GM21360 (cell line): ENCODE results near the gene ADD2.

Experiments used
- ATAC-seq: cut with Tn5 transposase; IDR thresholded peaks from one replicate; pipeline ENCODE4 v1.9.1; 2021; ENCODE audit warnings: mild to moderate bottlenecking, moderate library complexity; ENCODE audit not compliant: unreplicated experiment

The ADD2 gene

DNA sequence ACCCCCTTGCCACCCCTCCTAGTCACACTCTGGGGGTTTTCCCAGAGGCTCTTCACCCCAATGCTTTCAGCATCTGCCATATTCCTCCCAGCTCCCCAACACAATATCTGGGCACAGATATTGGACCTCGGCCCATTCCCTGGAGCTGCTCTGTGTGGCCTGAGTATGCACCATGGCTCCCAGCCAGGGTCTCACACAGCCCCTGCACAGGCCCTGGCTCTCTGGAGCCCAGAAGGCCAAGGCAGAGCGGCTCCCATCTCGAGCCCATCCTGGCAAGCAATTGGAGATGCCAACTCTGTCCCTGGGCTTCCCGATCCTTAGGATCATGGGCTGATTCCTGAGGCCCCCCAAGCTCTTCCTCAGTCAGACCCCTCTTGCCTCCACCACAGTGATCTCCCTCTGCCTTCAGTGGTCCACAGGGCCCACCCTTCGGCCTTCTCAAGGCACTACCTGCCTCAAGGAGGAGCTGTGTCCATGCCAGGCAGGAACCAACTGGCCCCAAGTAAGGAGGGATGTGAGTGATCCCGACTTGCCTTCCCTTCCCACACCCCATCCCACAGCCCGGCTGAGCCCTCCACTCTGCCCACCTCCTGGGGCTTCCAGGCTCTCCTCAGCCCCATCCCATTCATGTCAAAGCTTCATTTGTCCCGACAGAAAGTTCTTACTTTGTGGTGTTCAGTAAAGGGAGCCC lies 62.7 kb downstream of the ADD2 start:
- ATAC-seq: no peak

DNA sequence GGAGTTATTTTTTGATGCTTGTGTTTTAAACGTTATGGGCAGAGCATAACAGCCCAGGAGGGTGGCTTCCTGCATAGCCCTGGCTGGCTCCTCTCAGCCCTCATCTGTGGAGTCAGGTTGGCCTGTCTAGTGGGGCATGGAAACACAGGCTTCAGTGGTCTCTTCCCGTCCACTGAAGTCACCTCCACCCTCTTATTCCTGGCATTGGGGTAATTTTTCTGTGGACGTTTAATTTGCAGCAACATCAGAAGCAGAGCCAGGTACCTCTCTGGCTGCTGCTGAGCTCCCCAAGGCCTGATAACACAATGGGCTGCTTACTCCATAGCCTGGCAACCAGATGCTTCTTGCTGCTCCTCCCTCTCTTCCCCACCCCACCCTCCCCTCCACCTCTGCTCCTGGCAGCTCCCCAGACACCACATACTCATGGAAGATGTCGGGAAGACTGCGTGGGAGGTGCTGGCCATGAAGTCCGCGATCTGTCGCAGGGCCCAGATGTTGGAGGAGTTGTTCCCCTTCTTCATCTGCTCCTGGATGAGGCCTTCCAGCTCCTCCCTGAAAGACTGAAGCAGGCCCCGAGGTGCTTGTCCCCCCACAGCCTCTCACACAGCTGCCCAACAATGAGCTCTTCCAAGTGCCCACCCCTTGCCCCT lies 64.0 kb downstream of the ADD2 start:
- no peak for ATAC-seq

DNA sequence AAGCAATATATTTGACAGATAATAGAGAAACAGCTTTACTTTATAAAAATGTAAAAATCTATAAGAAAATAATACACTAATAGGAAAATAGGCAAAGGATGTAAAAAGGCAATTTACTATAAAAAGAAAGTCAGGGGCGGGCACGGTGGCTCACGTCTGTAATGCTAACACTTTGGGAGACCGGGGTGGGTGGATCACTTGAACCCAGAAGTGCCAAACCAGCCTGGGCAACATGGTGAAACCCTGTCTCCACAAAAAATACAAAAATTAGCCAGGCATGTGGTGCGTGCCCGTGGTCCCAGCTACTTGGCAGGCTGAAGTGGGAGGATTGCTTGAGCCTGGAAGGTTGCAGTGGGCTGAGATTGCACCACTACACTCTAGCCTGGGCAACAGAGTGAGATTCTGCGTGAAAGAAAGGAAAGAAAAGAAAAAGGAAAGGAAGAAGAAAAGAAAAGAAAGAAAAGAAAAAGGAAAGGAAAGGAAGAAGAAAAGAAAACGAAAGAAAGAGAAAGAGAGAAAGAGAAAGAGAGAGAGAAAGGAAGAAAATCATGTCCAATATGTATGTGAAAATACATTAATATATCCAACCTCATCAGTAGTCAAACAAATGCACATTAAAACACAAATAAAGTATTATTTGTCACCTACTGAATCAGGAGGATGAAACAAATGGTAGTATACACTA lies 65.1 kb downstream of the ADD2 start:
- no peak for ATAC-seq

DNA sequence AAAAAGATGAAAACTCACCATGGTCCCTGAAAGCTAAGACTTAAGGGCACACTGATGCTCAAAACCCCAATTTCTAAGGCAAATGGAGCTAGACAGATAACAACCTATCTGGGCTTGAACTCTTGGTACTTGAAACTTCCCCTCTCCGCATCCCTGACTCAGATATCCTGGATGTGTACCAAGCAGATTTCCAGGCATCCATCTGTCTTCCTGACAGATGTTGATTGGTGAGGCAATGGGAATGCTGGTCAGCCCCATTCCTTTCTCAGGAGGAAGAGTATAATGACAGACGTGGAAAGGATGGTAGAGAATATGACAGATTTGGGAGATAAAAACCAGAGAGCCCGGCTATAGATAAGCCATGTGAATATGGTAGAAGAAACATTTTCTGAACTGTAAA lies 69.2 kb downstream of the ADD2 start:
- no peak for ATAC-seq

DNA sequence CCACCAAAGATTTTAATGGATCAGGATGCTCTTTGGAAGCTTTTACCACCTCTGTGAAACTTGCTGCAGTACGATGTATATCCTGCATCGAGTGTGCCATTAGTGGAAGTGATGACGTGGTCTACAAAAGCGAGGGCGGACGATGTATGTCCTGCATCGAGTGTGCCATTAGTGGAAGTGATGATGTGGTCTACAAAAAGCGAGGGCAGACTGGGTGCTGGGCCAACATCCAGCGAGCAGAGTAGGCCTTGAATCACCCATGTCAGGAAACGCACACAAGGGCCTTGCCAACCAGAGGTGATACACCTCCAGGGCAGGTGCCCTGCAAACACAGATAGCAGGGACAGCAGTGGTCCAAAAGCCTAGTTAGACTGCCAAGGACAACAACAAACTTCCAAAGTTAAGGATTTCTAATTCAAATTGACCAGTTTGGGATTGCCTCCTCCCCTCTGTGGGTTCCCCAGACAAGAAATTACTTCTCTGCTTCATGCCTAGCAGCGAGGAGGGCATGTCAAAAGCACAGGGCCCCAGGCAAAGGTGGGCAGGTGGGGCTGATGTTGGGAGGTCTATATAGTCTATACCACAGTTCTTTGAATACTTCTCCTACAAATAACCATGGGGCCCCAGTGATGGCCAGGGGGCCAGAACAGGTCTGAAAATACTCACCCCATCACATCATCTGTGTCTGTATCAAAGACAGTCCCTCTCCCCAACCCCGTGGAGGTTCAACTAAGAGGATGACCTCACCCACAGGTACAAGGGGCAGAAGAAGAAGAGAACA lies 70.2 kb downstream of the ADD2 start:
- no peak for ATAC-seq

DNA sequence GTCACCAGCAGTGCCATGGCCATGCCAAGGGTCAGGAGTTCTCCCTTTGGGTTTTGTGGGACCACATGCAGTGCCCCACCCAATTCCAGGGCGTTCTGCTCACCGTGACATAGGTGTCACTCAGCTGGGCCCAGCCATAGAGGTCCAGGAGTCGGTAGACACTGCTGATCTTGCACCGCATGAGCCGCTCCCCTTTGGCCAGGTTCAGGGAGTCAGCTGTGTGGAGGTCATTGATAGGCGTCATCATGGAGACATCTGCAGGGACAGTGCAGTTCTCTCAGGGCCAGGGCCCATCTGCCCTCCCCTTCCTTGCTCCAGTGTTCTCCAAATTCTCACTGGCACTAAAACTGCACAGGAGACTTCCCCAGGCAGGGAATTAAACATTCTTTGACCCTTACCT lies 71.9 kb downstream of the ADD2 start:
- ATAC-seq: no peak

DNA sequence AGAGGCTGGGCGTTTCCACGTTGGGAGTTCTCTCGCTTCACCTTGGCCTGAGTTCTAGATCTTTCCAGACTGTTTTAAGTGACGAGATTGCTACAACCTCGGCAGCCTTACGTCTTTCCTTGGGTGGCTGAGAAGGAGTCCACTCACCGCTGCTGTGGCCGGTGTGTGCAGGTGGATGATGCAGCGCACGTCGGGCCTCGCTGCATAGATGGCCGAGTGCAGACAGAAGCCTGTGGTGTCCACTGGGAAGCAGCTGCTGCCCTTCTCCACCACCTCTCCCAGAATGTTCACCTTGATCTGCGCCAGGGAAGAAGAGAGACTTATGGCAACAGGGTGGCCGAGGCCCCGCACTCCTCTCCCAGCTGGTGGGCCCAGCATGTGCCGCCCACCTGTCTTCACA lies 75.7 kb downstream of the ADD2 start:
- ATAC-seq: no peak

DNA sequence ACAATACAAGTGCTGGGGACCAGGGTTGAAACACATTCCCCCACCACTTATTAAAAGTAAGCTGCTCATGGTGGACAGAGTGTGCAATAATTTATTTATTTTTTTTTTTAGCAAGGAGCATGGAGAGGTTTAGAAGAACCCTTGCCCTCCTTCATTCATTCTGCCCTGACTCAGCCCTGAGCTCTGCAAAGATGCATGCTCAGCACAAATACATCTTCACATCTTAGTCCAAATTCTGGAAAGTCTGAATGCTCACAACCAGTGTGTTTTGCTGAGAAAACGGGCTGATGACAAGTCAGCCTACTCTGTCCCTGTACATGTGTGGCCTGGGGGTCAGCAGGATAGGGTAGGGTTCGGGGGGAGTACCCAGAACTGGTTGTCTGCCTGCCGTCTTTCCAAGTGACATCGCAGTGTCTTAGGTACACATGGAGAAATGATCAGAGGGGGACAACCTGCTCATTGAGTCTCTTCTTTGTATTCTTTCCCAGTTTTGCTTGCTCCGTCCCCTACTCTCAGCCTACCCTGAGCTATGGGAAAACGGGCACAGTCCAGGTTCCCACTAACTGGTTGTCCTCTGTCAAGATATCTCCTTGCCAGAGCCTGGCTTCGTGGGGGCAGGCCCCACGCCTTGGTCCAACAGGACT lies 76.4 kb downstream of the ADD2 start:
- no peak for ATAC-seq

DNA sequence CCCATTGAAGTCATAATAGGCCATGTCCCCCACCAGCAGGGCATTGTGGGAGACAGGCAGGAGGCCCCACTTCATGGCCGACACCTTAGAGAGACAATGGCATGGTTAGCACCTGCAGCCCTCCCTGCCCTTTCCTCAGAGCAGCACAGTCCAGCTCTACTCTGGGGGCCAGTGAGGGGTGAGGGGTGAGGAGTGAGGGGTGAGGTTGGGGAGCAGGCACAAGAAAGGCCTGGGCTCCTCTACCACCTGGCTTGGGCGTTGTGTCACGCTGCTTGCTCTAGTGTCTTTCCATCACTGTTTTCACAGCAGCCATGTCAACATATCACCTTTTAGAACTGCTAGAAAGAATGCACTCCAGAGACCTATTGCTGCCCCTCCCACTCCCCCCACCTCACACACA lies 77.2 kb downstream of the ADD2 start:
- no peak for ATAC-seq

DNA sequence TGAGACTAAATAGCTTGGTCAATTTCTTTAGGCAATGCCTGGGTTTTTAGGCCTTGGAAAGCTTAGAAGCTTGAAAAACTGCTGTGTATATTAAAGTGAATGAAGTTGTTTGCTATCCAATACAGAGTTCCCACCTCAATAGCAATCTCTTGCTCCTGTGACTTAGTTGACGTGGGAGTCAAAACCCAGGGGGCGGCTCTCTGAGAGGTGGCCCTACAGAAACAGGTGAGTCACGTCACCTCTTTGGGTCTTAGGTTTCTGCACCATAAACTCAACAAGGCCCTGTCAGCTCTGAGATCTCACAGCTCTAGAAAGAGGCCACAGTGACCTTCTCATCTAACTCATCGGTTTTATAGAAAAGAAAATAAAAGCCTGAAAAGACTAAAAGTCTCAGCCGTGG lies 79.6 kb downstream of the ADD2 start:
- no peak for ATAC-seq

DNA sequence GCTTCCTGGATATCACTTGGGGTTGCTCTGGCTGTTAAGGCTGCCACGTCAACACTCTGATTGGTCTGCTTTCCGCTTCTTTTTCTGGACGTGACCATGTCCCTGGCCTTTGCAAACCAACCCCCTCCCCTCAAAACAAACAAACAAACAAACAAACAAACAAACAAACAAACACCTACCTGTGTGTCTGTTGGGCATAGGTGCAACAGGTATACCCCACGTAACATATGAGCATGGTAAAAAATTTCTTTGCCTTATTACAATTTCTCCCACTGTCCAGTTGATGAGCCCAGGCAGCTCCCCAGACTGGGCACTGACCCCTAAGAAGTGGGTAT lies 80.6 kb downstream of the ADD2 start:
- no peak for ATAC-seq

DNA sequence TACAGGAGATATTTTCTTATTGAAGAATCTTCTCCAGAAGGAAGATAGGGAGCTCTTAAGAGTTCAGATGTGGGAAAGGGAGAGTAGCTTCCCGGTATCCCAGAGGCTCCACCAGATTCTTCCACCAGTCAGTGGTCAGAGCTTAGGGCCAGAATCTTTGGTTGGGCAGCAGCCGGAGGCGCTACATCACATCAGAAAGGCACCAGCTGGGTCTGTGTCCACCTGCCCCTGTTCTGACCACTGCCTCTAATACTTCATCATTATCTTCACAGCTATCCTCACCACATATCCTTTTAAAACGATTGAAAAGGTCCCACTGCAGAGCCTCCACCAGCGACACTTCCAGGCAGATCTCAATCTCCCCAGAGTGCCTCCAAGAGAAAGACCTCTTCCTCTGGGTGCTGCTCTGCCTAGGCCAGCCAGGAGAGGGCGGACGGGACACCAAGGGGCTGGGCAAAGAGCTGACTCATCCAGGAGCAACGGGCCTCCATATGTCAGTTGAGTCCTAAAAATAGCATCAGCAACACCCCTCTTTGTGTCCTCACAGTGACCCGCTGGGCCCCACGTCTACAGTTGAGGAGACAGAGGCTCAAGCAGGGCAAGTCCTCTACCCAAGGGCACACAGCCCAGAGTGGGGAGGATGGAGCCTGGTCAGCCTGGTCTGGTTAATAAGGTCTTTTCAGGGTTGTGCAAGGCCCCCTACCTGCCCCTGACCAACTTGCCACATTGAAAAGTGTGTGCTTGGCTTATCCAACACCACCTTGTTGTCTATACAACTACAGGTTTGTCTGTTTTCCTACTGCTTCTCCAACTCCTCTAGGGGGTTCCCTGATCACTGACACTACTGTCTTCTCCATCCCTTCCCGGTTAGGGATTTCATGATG lies 81.2 kb downstream of the ADD2 start:
- no peak for ATAC-seq

DNA sequence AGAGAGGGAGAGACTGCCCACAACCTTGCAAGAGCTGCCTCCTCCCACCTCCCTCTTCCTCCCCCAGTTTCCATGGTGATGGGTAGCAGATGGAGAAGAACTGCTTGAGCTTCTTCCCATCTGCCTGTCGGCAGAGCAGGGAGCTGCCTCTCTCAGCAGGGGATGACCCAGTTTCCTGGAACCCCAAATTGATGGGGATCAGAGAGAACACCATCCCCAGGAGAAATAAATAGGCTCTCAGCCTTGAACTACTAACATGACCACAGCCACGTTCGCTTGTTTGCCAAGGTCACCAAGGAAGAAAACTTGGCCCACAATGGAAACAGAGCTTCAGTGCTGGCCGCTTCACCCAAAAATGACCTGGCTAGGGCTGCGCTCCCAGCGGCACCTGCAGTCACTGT lies 82.2 kb downstream of the ADD2 start:
- no peak for ATAC-seq

DNA sequence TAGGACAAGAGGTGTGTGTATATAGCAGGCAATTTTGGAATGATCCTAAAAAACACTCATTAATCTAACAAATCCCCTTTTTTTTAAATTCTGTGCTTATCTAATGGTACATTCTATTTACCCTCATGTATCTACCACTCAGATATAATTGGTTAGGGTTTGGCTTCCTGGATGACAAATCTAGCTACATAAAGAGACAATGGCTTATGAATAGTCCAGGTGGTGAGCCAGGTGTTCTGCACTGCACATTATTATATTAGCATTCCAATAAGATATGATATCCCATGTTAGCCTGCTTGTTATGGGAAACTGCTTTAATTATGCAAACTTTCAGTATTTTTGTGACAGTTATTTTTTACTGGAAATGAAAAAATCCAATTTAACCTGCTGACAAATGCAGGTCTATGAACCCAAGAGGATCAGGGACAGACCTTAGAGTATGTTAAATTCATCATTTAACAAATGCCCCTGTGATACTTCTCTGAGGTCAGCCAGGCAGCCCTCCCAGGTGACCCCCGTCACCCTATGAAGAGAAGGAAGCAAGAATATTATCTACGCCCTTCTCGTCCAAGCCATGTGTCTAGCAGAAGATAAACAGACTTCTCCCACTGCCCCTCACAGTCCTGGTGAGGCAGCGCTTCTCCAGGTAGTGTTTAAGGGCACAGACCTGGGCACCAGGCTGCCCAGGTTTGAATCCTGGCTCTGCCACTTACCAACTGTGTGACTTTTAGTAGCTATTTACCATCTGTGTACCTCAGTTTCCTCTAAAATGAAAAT lies 83.0 kb downstream of the ADD2 start:
- ATAC-seq: no peak

DNA sequence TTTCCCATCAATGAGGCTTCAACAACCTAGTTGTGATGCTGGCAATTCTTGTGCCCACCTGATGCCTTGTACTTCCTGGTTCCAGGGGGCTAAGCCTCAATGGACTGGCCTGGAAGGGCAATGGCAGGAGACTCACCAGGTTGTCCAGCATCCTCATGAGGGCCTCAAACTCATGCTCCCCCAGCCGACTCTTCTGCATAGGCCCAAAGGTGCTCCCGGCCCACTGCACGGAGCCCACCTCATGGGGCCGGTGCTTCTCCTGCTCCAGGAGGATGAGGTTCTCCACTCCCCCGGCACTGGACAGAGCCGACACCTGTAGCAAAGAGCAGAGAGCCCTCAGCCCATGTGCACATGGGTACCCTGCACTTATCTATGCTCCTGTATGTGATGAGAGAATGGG lies 84.5 kb downstream of the ADD2 start:
- ATAC-seq: no peak

DNA sequence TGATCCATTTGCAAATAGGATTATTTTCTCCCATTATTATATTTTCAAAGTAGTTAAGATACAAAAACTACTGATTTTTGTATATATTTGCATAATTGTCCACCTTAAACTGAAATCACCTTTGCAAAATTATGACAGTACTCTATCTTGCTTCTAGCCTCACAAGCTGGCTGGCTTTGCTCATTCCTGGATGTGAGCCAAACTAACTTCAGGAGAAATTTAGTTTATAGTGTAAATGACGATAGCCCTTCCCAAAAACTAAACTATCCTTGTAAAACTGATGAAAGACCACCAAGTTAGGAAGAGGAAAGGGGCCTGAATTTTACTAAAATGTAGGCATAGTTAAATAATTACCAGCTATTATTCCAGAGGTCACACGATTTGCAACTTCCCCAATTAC lies 87.3 kb downstream of the ADD2 start:
- ATAC-seq: no peak

DNA sequence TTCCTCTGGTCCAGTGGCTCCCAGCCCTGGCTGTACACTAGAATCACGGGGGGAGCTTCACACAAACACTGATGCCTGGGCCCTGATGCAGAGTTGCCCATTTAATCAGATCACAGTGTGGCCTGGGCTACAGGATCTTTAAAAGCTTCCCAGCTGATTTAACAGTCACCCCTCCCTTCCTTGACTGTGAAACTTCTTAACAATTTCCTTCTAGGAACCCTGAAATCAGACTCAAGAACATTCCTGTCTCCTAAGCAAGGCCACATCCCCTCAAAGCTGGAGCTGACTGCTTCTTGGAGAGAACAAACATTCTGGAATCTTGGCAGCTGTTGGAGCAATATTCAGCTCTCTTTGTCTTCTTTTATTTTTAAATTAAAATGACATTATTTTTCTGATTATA lies 88.7 kb downstream of the ADD2 start:
- no peak for ATAC-seq

DNA sequence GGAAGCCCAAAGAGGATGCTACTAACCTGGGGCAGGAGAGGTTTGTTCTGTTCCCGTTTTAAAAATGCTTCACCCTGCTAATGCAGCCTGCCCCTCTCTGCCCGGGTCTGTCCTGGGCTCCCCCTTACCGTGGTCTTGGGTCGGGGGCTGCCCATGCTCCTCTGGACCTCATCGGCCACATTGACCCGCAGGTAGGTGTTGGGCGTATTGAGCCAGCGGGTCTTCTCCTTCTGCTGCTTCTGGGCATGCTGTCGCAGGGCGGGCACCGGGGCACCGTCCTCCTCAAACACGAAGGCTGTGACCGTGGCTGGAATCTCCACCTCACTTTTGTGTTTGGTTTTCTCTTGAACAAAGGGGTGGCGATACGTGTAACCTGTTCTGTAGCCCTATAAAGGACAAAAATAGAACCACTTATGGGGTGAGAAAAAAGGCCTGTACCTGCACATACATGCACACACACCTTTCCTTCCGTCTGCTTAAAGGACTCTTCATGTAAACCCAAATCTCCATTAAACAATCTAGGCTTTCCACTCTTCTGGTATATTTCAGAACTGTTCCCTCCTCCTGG lies 89.3 kb downstream of the ADD2 start:
- no peak for ATAC-seq
